Thyroid gland (tissue), 4 donors: ENCODE results near the gene TOMM40.

Experiments used
- CTCF ChIP-seq, 6 experiments: fragments of 200-600 bp in 3 of 6; fragments of 450-650 bp in 3 of 6; sonication (generic) in 3 of 6; IDR thresholded peaks; one replicate each; pipeline ENCODE4 v1.5.1; 2016 to 2019; ENCODE audit warnings: antibody characterized with exemption in 6 of 6, mild to moderate bottlenecking in 2 of 6, inconsistent platforms in 1 of 6, moderate library complexity in 1 of 6
- POLR2A ChIP-seq, 2 donors: fragments of 450-650 bp; IDR thresholded peaks; one replicate each; pipeline ENCODE4 v1.6.1; 2017; ENCODE audit warnings: antibody characterized with exemption in 2 of 2, mild to moderate bottlenecking in 2 of 2, moderate library complexity in 1 of 2

GRCh38 chr19:44851427-44851826 is 39.6 kb upstream of the TOMM40 start:
- no peak for TF ChIP-seq CTCF (IDR thresholded peaks at IDR 0.05)
- TF ChIP-seq POLR2A (IDR thresholded peaks at IDR 0.05) = no peak
